HG03460 (cell line): Measurements from ENCODE around the gene ZNF681.
A peak's percentile ranks its signal among the peaks of the same experiment; 100 is the strongest.
"Not testable (repeated sequence)": the region's sequence is repeated elsewhere in the genome, so short reads cannot be mapped to it uniquely, and the experiment has no call there.

ENCODE experiments used
- ATAC-seq: cut with Tn5 transposase; IDR thresholded peaks from one replicate; pipeline ENCODE4 v1.9.1; 2021; ENCODE audit not compliant: unreplicated experiment

The ZNF681 gene

GRCh38 chr19:23758187-23759074 is at the start of gene ZNF681:
Gene ZNF681, minus strand, starts transcription at chr19:23758891. Its CDS starts 142 bp downstream, at chr19:23758749.
- peak; percentile 84 for ATAC-seq

- no peak for ATAC-seq
Measured at GRCh38 chr19:23804676-23805075, 46.0 kb upstream of the ZNF681 start.

GRCh38 chr19:23802290-23802689 is 43.6 kb upstream of the ZNF681 start:
- ATAC-seq = no peak

- no peak for ATAC-seq
Measured at GRCh38 chr19:23801803-23802202, 43.1 kb upstream of the ZNF681 start.

GRCh38 chr19:23800868-23801267 is 42.2 kb upstream of the ZNF681 start:
- ATAC-seq = no peak

GRCh38 chr19:23800271-23800670 is 41.6 kb upstream of the ZNF681 start:
- ATAC-seq = no peak

- ATAC-seq = no peak
Measured at GRCh38 chr19:23799321-23799720, 40.6 kb upstream of the ZNF681 start.

- no peak for ATAC-seq
Measured at GRCh38 chr19:23795462-23795861, 36.8 kb upstream of the ZNF681 start.

GRCh38 chr19:23792784-23793183 is 34.1 kb upstream of the ZNF681 start:
- ATAC-seq = no peak

GRCh38 chr19:23790641-23791488 is 32.2 kb upstream of the ZNF681 start:
- ATAC-seq = no peak

GRCh38 chr19:23789246-23789645 is 30.6 kb upstream of the ZNF681 start:
- no peak for ATAC-seq

GRCh38 chr19:23788411-23788810 is 29.7 kb upstream of the ZNF681 start:
- ATAC-seq = no peak

GRCh38 chr19:23787106-23787505 is 28.4 kb upstream of the ZNF681 start:
- no peak for ATAC-seq

GRCh38 chr19:23785982-23786381 is 27.3 kb upstream of the ZNF681 start:
- ATAC-seq = no peak

GRCh38 chr19:23784274-23784673 is 25.6 kb upstream of the ZNF681 start:
- no peak for ATAC-seq

- ATAC-seq = no peak
Measured at GRCh38 chr19:23783636-23784035, 24.9 kb upstream of the ZNF681 start.

- no peak for ATAC-seq
Measured at GRCh38 chr19:23779645-23780044, 21.0 kb upstream of the ZNF681 start.

- ATAC-seq = no peak
Measured at GRCh38 chr19:23778566-23778965, 19.9 kb upstream of the ZNF681 start.

GRCh38 chr19:23778036-23778435 is 19.3 kb upstream of the ZNF681 start:
- not testable (repeated sequence) for ATAC-seq

GRCh38 chr19:23777216-23777615 is 18.5 kb upstream of the ZNF681 start:
- ATAC-seq = no peak

GRCh38 chr19:23776507-23777205 is 18.0 kb upstream of the ZNF681 start:
- ATAC-seq = no peak
